HepG2 (cell line): Measurements from ENCODE around the gene MCM8. TPM values are rescaled to one million over a fixed set of nuclear protein-coding genes. Genes with fewer than 3 reads are reported as not detected.

Experiments
- ATF1 ChIP-seq: IDR thresholded peaks from 2 replicates; pipeline ENCODE4 v1.6.1; 2016; ENCODE audit warnings: mild to moderate bottlenecking, control low read depth
- CTCF ChIP-seq: sonication (generic); formaldehyde crosslinking; IDR thresholded peaks from 2 replicates; pipeline ENCODE4 v1.5.0; 2020; ENCODE audit warnings: mild to moderate bottlenecking, missing genetic modification reagents, moderate library complexity
- FOXA3 ChIP-seq: IDR thresholded peaks from 2 replicates; pipeline ENCODE4 v1.6.1; 2016; ENCODE audit warnings: missing genetic modification reagents, missing compliant biosample characterization
- HCFC1 ChIP-seq: fragments of 150-350 bp; IDR thresholded peaks from 2 replicates; pipeline ENCODE4 v1.6.1; 2014; ENCODE audit warnings: low read depth, low read length
- JUND ChIP-seq: sonication (generic); formaldehyde crosslinking; IDR thresholded peaks from 2 replicates; pipeline ENCODE4 v1.8.0; 2022; ENCODE audit warnings: mild to moderate bottlenecking, missing genetic modification reagents
- MYC ChIP-seq: sonication (generic); formaldehyde crosslinking; IDR thresholded peaks from 2 replicates; pipeline ENCODE4 v1.9.0; 2021; ENCODE audit warnings: missing genetic modification reagents, borderline replicate concordance
- NR1H2 ChIP-seq: sonication (generic); formaldehyde crosslinking; IDR thresholded peaks from 2 replicates; pipeline ENCODE4 v1.8.1; 2022; ENCODE audit warnings: low read depth, missing genetic modification reagents, borderline replicate concordance
- NRL ChIP-seq: sonication (generic); formaldehyde crosslinking; IDR thresholded peaks from 2 replicates; pipeline ENCODE4 v1.5.0; 2020; ENCODE audit warnings: missing genetic modification reagents, mild to moderate bottlenecking, moderate library complexity, borderline replicate concordance
- PAXIP1 ChIP-seq: sonication (generic); formaldehyde crosslinking; conservative IDR thresholded peaks from 2 replicates; pipeline ENCODE4 v1.4.0; 2020; ENCODE audit warnings: mild to moderate bottlenecking, missing genetic modification reagents, moderate library complexity
- REST ChIP-seq, 2 experiments: IDR thresholded peaks; 2 replicates each; pipeline ENCODE4 v1.6.1; 2011 to 2012; ENCODE audit warnings: low read length in 2 of 2, borderline replicate concordance in 1 of 2, low read depth in 1 of 2, mild to moderate bottlenecking in 1 of 2, moderate library complexity in 1 of 2
- ZBTB10 ChIP-seq: sonication (generic); formaldehyde crosslinking; IDR thresholded peaks from 2 replicates; pipeline ENCODE4 v1.4.0; 2020; ENCODE audit warnings: missing genetic modification reagents, borderline replicate concordance
- ZBTB20 ChIP-seq: sonication (generic); formaldehyde crosslinking; IDR thresholded peaks from 2 replicates; pipeline ENCODE4 v1.8.1; 2023; ENCODE audit warnings: missing genetic modification reagents, low read depth, mild to moderate bottlenecking, borderline replicate concordance
- ZNF101 ChIP-seq: sonication (generic); formaldehyde crosslinking; IDR thresholded peaks from 2 replicates; pipeline ENCODE4 v1.4.0; 2020; ENCODE audit warnings: mild to moderate bottlenecking, low read depth, missing genetic modification reagents, borderline replicate concordance
- ZNF430 ChIP-seq: sonication (generic); formaldehyde crosslinking; IDR thresholded peaks from 2 replicates; pipeline ENCODE4 v1.9.0; 2021; ENCODE audit warnings: mild to moderate bottlenecking, missing genetic modification reagents
- polyA plus RNA-seq, 8 experiments: library from polyadenylated mRNA; depleted of rRNA in 3 of 8; stranded (reverse) in 7 of 8; unstranded in 1 of 8; fragments of >200 nt; fragmentation: Illumina TruSeq in 4 of 8; extraction: Trizol in 4 of 8; gene quantifications; 2 replicates each; pipeline versions ENCODE4 v1.2.1 to v1.2.3, GENCODE V29; 2011 to 2016; ENCODE audit warnings: low read depth in 4 of 8, missing spikeins in 1 of 8, mixed read lengths in 1 of 8; ENCODE audit not compliant: insufficient read depth in 1 of 8
- total RNA-seq, 5 experiments: library from RNA; depleted of rRNA; stranded (reverse); fragments of >200 nt; fragmentation: Illumina TruSeq; extraction: Trizol; gene quantifications; 2 replicates each; pipeline ENCODE4 v1.2.3, GENCODE V29; 2016; ENCODE audit warnings: low read depth in 1 of 5

Gene MCM8
- total and polyA plus RNA-seq, 2 of the 13 experiments (the other 11 are each of a cell fraction or from before 2014, with no cell fraction given) = 11.5 to 59.3 TPM

- TF ChIP-seq NR1H2 (CRISPR knock-in tag) (no peak), ZBTB20 (CRISPR knock-in tag) (no peak), NRL (no peak), PAXIP1 (CRISPR knock-in tag) (peak; percentile 95), ZNF101 (CRISPR knock-in tag) (no peak), ATF1 (CRISPR knock-in tag) (peak; percentile 70; the same call in 1 of the 2 replicates), MYC (CRISPR knock-in tag) (no peak), REST (IDR thresholded peaks at IDR 0.05; ENCODE audit: borderline replicate concordance in 1 of 2, low read depth in 1 of 2, low read length in 2 of 2) (peak in 1 of 2 experiments; percentile 83; a peak in 2 of 4 replicates), CTCF (CRISPR knock-in tag) (no peak), ZNF430 (CRISPR knock-in tag) (0 out of 2 replicates have a peak, but pooled peaks have one; percentile 31), FOXA3 (CRISPR knock-in tag) (peak; percentile 98), ZBTB10 (CRISPR knock-in tag) (no peak), HCFC1 (no peak), JUND (CRISPR knock-in tag) (no peak)
These were observed 57.2 kb downstream of the MCM8 start (continued) for GRCh38 chr20:6007529-6008103.
